ENCODE results near the gene CABLES1.

The CABLES1 gene

DNA sequence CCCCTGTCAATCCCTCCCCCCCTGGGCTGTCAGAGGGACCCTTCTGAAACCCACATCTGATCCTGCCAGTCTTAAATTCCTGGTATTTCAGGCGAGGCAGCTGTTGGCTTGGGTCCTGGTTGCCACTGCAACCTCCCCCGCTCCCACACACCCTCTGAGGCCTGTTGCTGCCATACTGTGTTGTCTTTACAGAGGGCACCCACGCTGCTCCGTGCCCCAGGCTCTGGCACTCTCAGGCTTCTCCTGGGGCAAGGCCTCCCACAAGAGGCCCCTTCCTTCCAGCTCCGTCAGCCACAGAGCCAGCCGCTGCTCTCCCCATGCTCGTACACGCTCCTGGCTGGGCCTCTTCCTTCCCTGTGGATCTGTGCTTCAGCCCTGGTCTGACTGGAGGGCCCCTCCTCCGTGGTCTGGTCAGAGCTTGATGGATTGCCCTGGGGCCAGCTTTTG, 8.6 kb downstream of the CABLES1 start:
- H3K4me3 ChIP-seq (ENCODE audit: insufficient read depth, low read length, poor library complexity, severe bottlenecking), result no peak overlapping the region
- TF ChIP-seq, protein P1, sequence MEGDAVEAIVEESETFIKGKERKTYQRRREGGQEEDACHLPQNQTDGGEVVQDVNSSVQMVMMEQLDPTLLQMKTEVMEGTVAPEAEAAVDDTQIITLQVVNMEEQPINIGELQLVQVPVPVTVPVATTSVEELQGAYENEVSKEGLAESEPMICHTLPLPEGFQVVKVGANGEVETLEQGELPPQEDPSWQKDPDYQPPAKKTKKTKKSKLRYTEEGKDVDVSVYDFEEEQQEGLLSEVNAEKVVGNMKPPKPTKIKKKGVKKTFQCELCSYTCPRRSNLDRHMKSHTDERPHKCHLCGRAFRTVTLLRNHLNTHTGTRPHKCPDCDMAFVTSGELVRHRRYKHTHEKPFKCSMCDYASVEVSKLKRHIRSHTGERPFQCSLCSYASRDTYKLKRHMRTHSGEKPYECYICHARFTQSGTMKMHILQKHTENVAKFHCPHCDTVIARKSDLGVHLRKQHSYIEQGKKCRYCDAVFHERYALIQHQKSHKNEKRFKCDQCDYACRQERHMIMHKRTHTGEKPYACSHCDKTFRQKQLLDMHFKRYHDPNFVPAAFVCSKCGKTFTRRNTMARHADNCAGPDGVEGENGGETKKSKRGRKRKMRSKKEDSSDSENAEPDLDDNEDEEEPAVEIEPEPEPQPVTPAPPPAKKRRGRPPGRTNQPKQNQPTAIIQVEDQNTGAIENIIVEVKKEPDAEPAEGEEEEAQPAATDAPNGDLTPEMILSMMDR (IDR thresholded peaks at IDR 0.05; ENCODE audit: insufficient read depth, low read length, poor library complexity, severe bottlenecking), result no peak
- TF ChIP-seq EZH2phosphoT487 (conservative IDR thresholded peaks at IDR 0.05; ENCODE audit: low read length), result no peak
- no peaks in the 10 kb centered on the region for H3K36me3 ChIP-seq (ENCODE audit: low read length)
- no peaks in the 10 kb centered on the region for H3K27me3 ChIP-seq (ENCODE audit: low read length)
- no peak overlapping the region for H3K9ac ChIP-seq (ENCODE audit: low read length)
- H3K9me2 ChIP-seq (replicated peaks; ENCODE audit: insufficient read depth, low read length), result no peaks in the 10 kb centered on the region
- no peak overlapping the region for H3K4me2 ChIP-seq (ENCODE audit: low read depth, low read length, poor library complexity, severe bottlenecking)
- no peaks in the 10 kb centered on the region for H3F3A ChIP-seq (ENCODE audit: insufficient read depth)
- H3K79me2 ChIP-seq (ENCODE audit: insufficient read depth, low read length), result no peaks in the 10 kb centered on the region
- no peak overlapping the region for H3K27ac ChIP-seq (ENCODE audit: low read depth, low read length)
- H4K20me1 ChIP-seq (ENCODE audit: low read depth, low read length), result no peaks in the 10 kb centered on the region
- H3K9me3 ChIP-seq (ENCODE audit: insufficient read depth, low read length), result no peaks in the 10 kb centered on the region
- H2AFZ ChIP-seq (ENCODE audit: low read depth, low read length, severe bottlenecking), result no peak overlapping the region

DNA sequence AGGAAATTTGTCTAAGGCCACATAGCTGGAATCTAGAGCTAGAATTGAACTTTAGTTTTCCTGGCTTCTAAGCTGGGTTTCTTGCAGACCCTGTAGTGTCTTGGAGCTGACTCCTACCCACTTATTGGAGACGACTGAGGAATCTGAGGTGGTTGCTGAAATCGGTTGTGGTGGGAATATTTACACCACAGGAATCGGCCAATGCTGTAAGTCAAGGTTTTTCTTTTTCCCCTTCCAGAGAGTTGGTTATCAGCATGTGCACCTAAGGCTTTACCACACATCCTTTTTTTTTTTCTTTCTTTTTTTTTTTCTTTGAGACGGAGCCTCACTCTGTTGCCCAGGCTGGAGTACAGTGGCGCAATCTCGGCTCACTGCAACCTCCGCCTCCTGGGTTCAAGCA, 9.4 kb downstream of the CABLES1 start:
- no peaks in the 10 kb centered on the region for H3K79me2 ChIP-seq (ENCODE audit: insufficient read depth, low read length)
- no peaks in the 10 kb centered on the region for H3F3A ChIP-seq (ENCODE audit: insufficient read depth)

DNA sequence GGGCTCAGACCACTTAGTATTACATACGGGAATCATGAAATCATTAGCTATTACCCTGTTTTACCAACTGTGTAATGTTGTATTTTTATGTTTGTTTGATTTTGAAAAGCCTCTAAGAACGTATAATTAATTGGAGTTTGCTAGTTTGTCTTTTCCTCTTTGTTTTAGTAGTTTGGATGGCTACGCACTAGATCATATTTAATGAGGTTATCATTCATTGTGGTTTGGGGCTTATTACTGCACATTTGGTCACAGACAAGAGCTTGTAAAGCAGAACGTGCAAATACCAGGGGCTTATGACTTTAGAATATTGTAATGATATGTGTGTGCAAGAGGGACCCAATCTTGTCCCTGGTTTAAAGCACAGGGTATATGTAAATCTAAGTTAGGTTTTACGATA, 10.3 kb downstream of the CABLES1 start:
- H3K79me2 ChIP-seq (ENCODE audit: insufficient read depth, low read length), result no peaks in the 10 kb centered on the region
- no peak for TF ChIP-seq EZH2phosphoT487 (conservative IDR thresholded peaks at IDR 0.05; ENCODE audit: low read length)
- TF ChIP-seq, protein P1 (IDR thresholded peaks at IDR 0.05; ENCODE audit: insufficient read depth, low read length, poor library complexity, severe bottlenecking), result no peak
- H3K9ac ChIP-seq (ENCODE audit: low read length), result no peak overlapping the region
- no peaks in the 10 kb centered on the region for H3K36me3 ChIP-seq (ENCODE audit: low read length)
- no peak overlapping the region for H3K4me3 ChIP-seq (ENCODE audit: insufficient read depth, low read length, poor library complexity, severe bottlenecking)
- H3K27me3 ChIP-seq (ENCODE audit: low read length), result no peaks in the 10 kb centered on the region
- no peaks in the 10 kb centered on the region for H3K9me2 ChIP-seq (replicated peaks; ENCODE audit: insufficient read depth, low read length)
- H2AFZ ChIP-seq (ENCODE audit: low read depth, low read length, severe bottlenecking), result no peak overlapping the region
- H3K27ac ChIP-seq (ENCODE audit: low read depth, low read length), result no peak overlapping the region
- no peak overlapping the region for H3K4me2 ChIP-seq (ENCODE audit: low read depth, low read length, poor library complexity, severe bottlenecking)
- no peaks in the 10 kb centered on the region for H3K9me3 ChIP-seq (ENCODE audit: insufficient read depth, low read length)
- no peaks in the 10 kb centered on the region for H3F3A ChIP-seq (ENCODE audit: insufficient read depth)
- no peaks in the 10 kb centered on the region for H4K20me1 ChIP-seq (ENCODE audit: low read depth, low read length)

More for the DNA sequence above, 9.4 kb downstream of the CABLES1 start:
- Histone ChIP-seq H3K27me3 (ENCODE audit: low read length) (no peaks in the 10 kb centered on the region), H3K4me3 (ENCODE audit: insufficient read depth, low read length, poor library complexity, severe bottlenecking) (no peak overlapping the region), H3K9me2 (replicated peaks; ENCODE audit: insufficient read depth, low read length) (no peaks in the 10 kb centered on the region), H3K9ac (ENCODE audit: low read length) (no peak overlapping the region), H3K9me3 (ENCODE audit: insufficient read depth, low read length) (no peaks in the 10 kb centered on the region), H3K4me2 (ENCODE audit: low read depth, low read length, poor library complexity, severe bottlenecking) (no peak overlapping the region), H4K20me1 (ENCODE audit: low read depth, low read length) (no peaks in the 10 kb centered on the region), H2AFZ (ENCODE audit: low read depth, low read length, severe bottlenecking) (no peak overlapping the region), H3K36me3 (ENCODE audit: low read length) (no peaks in the 10 kb centered on the region), H3K27ac (ENCODE audit: low read depth, low read length) (no peak overlapping the region)
- no peak for TF ChIP-seq EZH2phosphoT487 (conservative IDR thresholded peaks at IDR 0.05; ENCODE audit: low read length)
- TF ChIP-seq, protein P1 (IDR thresholded peaks at IDR 0.05; ENCODE audit: insufficient read depth, low read length, poor library complexity, severe bottlenecking), result no peak

All from SU-DHL-6 (cell line).